GM08714 (cell line): ENCODE results near the gene ASAH2.

Experiments used
- H3K4me3 ChIP-seq: fragments of 200-500 bp; sonication (Bioruptor generic); 2 replicates; pipeline ENCODE4 v1.5.1; 2014; ENCODE audit warnings: mild to moderate bottlenecking, low read length, inconsistent platforms
- ZNF274 ChIP-seq: IDR thresholded peaks from 2 replicates; pipeline ENCODE4 v1.6.1; 2012; ENCODE audit warnings: mild to moderate bottlenecking, low read depth, low read length

The ASAH2 gene

GRCh38 chr10:50232261-50232639 is 19.1 kb downstream of the ASAH2 start:
- TF ChIP-seq ZNF274 = no peak

GRCh38 chr10:50231515-50232260 is 19.6 kb downstream of the ASAH2 start:
- TF ChIP-seq ZNF274 = no peak
- no peak overlapping the region for H3K4me3 ChIP-seq

More at GRCh38 chr10:50232261-50232639, 19.1 kb downstream of the ASAH2 start:
- H3K4me3 ChIP-seq = no peak overlapping the region

- no peak overlapping the region for H3K4me3 ChIP-seq
- TF ChIP-seq ZNF274 = no peak
Measured at GRCh38 chr10:50229460-50229859, 21.9 kb downstream of the ASAH2 start.

GRCh38 chr10:50228672-50229071 is 22.6 kb downstream of the ASAH2 start:
- H3K4me3 ChIP-seq = no peak overlapping the region
- TF ChIP-seq ZNF274 = no peak

GRCh38 chr10:50226610-50227009 is 24.7 kb downstream of the ASAH2 start:
- TF ChIP-seq ZNF274 = no peak
- H3K4me3 ChIP-seq = no peak overlapping the region

- TF ChIP-seq ZNF274 = no peak
- no peak overlapping the region for H3K4me3 ChIP-seq
Measured at GRCh38 chr10:50224330-50224952, 26.9 kb downstream of the ASAH2 start.

GRCh38 chr10:50222199-50222598 is 29.1 kb downstream of the ASAH2 start:
- H3K4me3 ChIP-seq = no peak overlapping the region

GRCh38 chr10:50221470-50221869 is 29.8 kb downstream of the ASAH2 start:
- no peak for TF ChIP-seq ZNF274
- H3K4me3 ChIP-seq = no peak overlapping the region

More at GRCh38 chr10:50222199-50222598, 29.1 kb downstream of the ASAH2 start:
- no peak for TF ChIP-seq ZNF274

GRCh38 chr10:50219646-50220045 is 31.7 kb downstream of the ASAH2 start:
- no peak overlapping the region for H3K4me3 ChIP-seq
- no peak for TF ChIP-seq ZNF274

- TF ChIP-seq ZNF274 = no peak
- H3K4me3 ChIP-seq = no peak overlapping the region
Measured at GRCh38 chr10:50219200-50219599, 32.1 kb downstream of the ASAH2 start.

GRCh38 chr10:50216894-50217293 is 34.4 kb downstream of the ASAH2 start:
- no peak for TF ChIP-seq ZNF274
- no peak overlapping the region for H3K4me3 ChIP-seq

- H3K4me3 ChIP-seq = no peak overlapping the region
- no peak for TF ChIP-seq ZNF274
Measured at GRCh38 chr10:50216418-50216817, 34.9 kb downstream of the ASAH2 start.

GRCh38 chr10:50211670-50212069 is 39.6 kb downstream of the ASAH2 start:
- no peak overlapping the region for H3K4me3 ChIP-seq
- no peak for TF ChIP-seq ZNF274

GRCh38 chr10:50210876-50211275 is 40.4 kb downstream of the ASAH2 start:
- no peak for TF ChIP-seq ZNF274
- no peak overlapping the region for H3K4me3 ChIP-seq
